Epidermal melanocyte (primary cell): ENCODE data around the gene OR2B3.
"Not testable (repeated sequence)": the region's sequence is repeated elsewhere in the genome, so short reads cannot be mapped to it uniquely, and the experiment has no call there.

ENCODE experiments used
- DNase-seq: peaks from one replicate; pipeline ENCODE4 v3.0.0; 2011; ENCODE audit warnings: low spot score; ENCODE audit not compliant: insufficient read length

OR2B3 gene

GRCh38 chr6:29087213-29087612 is at the start of gene OR2B3:
OR2B3 (minus strand) TSS chr6:29087313; CDS start chr6:29087248, 65 bp downstream.
- no peak for DNase-seq

GRCh38 chr6:29131691-29132090 is 44.6 kb upstream of the OR2B3 start:
- DNase-seq: no peak

GRCh38 chr6:29130644-29131043 is 43.5 kb upstream of the OR2B3 start:
- no peak for DNase-seq

GRCh38 chr6:29129326-29130012 is 42.4 kb upstream of the OR2B3 start:
- DNase-seq: no peak

GRCh38 chr6:29114964-29115363 is 27.9 kb upstream of the OR2B3 start:
- not testable (repeated sequence) for DNase-seq

GRCh38 chr6:29112135-29112534 is 25.0 kb upstream of the OR2B3 start:
- DNase-seq: no peak

- DNase-seq: no peak
Measured at GRCh38 chr6:29107758-29108157, 20.6 kb upstream of the OR2B3 start, which contains the start of gene OR2J3. OR2J3 (plus strand) TSS chr6:29108058; CDS start chr6:29111891, 3,833 bp downstream.

GRCh38 chr6:29099190-29099589 is 12.1 kb upstream of the OR2B3 start, which contains the start of gene OR2J1:
OR2J1 (plus strand) TSS chr6:29099490; CDS start chr6:29100943, 1,453 bp downstream.
- no peak for DNase-seq

- no peak for DNase-seq
Measured at GRCh38 chr6:29097803-29098202, 10.7 kb upstream of the OR2B3 start.

- no peak for DNase-seq
Measured at GRCh38 chr6:29092957-29093356, 5.8 kb upstream of the OR2B3 start.

- no peak for DNase-seq
Measured at GRCh38 chr6:29082457-29082856, 4.7 kb downstream of the OR2B3 start.

- no peak for DNase-seq
Measured at GRCh38 chr6:29081312-29081711, 5.8 kb downstream of the OR2B3 start.

- no peak for DNase-seq
Measured at GRCh38 chr6:29079203-29079602, 7.9 kb downstream of the OR2B3 start.

- peak; percentile 18 for DNase-seq
Measured at GRCh38 chr6:29071831-29072723, 15.0 kb downstream of the OR2B3 start.

GRCh38 chr6:29051680-29052079 is 35.4 kb downstream of the OR2B3 start:
- DNase-seq: no peak

- no peak for DNase-seq
Measured at GRCh38 chr6:29045075-29045474, 42.0 kb downstream of the OR2B3 start, which contains the start of gene OR2W1. OR2W1 (minus strand) TSS chr6:29045175; CDS start chr6:29045175, 0 bp downstream.
